GM19397 (cell line): Measurements from ENCODE around the gene SCGB1C2.
"Not testable (repeated sequence)": the region's sequence is repeated elsewhere in the genome, so short reads cannot be mapped to it uniquely, and the experiment has no call there.

Source experiments
- ATAC-seq: cut with Tn5 transposase; IDR thresholded peaks from one replicate; pipeline ENCODE4 v1.9.1; 2021; ENCODE audit warnings: mild to moderate bottlenecking, moderate library complexity; ENCODE audit not compliant: unreplicated experiment

The SCGB1C2 gene

GRCh38 chr17:137166-137807 is at the start of gene SCGB1C2:
Gene SCGB1C2, plus strand, starts transcription at chr17:137569. Its CDS starts 22 bp downstream, at chr17:137591.
- ATAC-seq = not testable (repeated sequence)

GRCh38 chr17:113111-113510 is 24.3 kb upstream of the SCGB1C2 start:
- not testable (repeated sequence) for ATAC-seq

- ATAC-seq = not testable (repeated sequence)
Observed at GRCh38 chr17:118339-118917, 18.9 kb upstream of the SCGB1C2 start.

GRCh38 chr17:133932-134331 is 3.4 kb upstream of the SCGB1C2 start:
- ATAC-seq = not testable (repeated sequence)

- ATAC-seq = peak; percentile 84
Observed at GRCh38 chr17:134332-134785, 3.0 kb upstream of the SCGB1C2 start.

GRCh38 chr17:135022-135421 is 2.3 kb upstream of the SCGB1C2 start:
- not testable (repeated sequence) for ATAC-seq

- ATAC-seq = not testable (repeated sequence)
Observed at GRCh38 chr17:135895-136294, 1.5 kb upstream of the SCGB1C2 start.

- ATAC-seq = not testable (repeated sequence)
Observed at GRCh38 chr17:136531-136930, 838 bp upstream of the SCGB1C2 start.

GRCh38 chr17:139401-140205 is 2.2 kb downstream of the SCGB1C2 start:
- not testable (repeated sequence) for ATAC-seq

- no peak for ATAC-seq
Observed at GRCh38 chr17:142102-142661, 4.8 kb downstream of the SCGB1C2 start.

- no peak for ATAC-seq
Observed at GRCh38 chr17:142876-143784, 5.8 kb downstream of the SCGB1C2 start.

GRCh38 chr17:143785-144281 is 6.5 kb downstream of the SCGB1C2 start:
- peak; percentile 74 for ATAC-seq

GRCh38 chr17:144936-145670 is 7.7 kb downstream of the SCGB1C2 start:
- ATAC-seq = no peak

- no peak for ATAC-seq
Observed at GRCh38 chr17:145671-146541, 8.5 kb downstream of the SCGB1C2 start.

- ATAC-seq = no peak
Observed at GRCh38 chr17:146546-146945, 9.2 kb downstream of the SCGB1C2 start.

GRCh38 chr17:146983-147761 is 9.8 kb downstream of the SCGB1C2 start:
- ATAC-seq = no peak

GRCh38 chr17:147796-148740 is 10.7 kb downstream of the SCGB1C2 start:
- no peak for ATAC-seq
